ENCODE measurements around the gene GBP1. TPM values are rescaled to one million over a fixed set of nuclear protein-coding genes. Genes with fewer than 3 reads are reported as not detected.
A peak's percentile ranks its signal among the peaks of the same experiment; 100 is the strongest.
"Not testable (repeated sequence)": the region's sequence is repeated elsewhere in the genome, so short reads cannot be mapped to it uniquely, and the experiment has no call there.

The GBP1 gene
- total RNA-seq = 30.3 TPM

- DNase-seq (ENCODE audit: low spot score) = peak; percentile 42
Measured at GRCh38 chr1:89065079-89065868, at the start of gene GBP1. Gene GBP1, minus strand, starts transcription at chr1:89065208. Its CDS starts 1,974 bp downstream, at chr1:89063234.

GRCh38 chr1:89114662-89115061, 49.7 kb upstream of the GBP1 start:
- DNase-seq (ENCODE audit: low spot score) = no peak

DNA sequence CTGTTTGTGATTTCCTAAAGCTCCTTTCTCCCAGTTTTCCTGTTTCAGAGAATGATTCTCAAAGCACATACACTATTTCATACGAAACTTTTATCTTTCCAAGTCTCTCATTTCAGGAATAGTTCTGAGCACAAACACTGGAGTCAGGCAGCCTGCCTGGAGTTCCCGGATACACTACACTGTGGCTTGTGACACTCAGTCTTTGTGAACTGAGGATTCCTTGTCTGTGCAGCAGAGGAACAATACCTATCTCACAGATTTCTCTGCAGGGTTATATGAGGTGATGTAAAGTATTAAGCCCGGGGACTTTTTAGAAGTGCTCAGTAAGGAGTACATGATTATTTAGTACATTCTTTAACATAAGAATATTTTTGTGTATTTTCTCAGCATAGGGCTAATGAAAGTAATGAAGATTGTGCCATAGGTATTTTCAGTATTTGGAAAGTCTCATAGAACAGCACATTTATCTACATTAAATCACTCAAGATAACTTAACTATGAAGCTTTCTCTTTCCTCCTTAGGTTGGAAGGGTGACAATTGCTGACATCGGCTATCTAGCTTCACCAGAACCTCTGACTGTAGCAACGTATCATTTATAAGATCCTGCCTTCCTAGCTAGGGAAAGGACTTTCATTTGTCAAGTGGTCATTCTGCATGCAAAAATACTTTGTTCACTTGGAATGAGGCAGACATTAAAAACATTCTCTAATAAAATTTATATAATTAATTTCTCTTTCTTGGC, 48.0 kb upstream of the GBP1 start:
- DNase-seq (ENCODE audit: low spot score) = no peak

- no peak for DNase-seq (ENCODE audit: low spot score)
Measured at GRCh38 chr1:89104687-89105086, 39.7 kb upstream of the GBP1 start.

DNA sequence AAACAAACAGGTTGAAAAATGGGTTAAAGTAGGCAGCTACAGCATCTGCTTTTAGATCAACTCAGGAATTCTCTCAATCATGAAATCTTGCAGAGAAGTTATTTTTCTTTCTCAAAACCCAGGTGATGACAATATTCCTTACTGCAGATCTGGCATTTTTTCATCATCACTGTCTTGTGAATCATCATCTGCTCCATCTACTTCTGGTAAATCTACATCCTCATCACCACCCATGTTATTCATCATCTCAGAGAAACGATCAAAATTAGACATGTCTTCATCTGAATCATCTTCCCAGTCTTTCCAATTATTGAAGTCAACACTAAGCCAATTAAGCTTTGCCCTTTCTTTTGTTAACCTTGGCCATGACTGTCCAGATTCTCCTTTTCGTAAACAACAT, 39.1 kb upstream of the GBP1 start:
- DNase-seq (ENCODE audit: low spot score) = no peak

DNA sequence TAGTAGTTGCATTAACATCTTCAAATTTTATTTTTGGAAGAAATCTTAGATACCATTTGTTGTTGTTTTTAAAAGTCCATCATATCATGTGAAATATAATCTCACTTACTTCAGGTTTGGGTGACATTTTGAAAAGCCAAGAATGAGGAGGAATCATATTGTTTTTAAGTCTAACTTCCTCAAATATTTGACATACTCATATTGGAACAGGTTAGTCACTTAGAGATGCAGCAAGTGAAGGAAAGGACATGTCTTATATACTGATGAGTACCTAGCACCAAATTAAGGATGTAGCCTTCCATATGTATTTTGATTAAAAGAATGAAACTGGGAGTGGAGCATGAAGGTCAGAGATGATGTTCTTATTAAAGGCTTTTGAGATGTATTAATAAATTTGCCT, 37.0 kb upstream of the GBP1 start:
- DNase-seq (ENCODE audit: low spot score) = no peak

DNA sequence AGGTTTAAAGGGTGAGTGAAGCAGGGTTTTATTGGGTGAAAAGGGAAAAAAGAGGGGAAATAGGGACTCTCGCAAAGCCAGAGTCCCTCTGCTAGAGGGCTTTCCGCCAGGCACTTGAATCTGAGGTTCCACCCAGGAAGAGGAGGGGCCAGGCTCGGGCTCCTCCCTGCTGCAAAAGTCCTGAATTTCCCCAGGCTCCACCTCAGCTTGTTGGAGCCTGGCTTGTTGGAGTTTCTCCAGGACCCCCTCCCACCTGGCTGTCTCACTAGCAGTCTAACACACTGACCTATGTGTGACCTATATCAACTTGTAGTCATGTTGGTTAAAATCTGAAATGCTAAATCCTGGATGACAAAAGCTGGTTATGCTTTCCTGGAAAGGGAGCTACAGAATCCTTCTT, 35.4 kb upstream of the GBP1 start:
- DNase-seq (ENCODE audit: low spot score) = no peak

GRCh38 chr1:89098857-89099256, 33.8 kb upstream of the GBP1 start:
- DNase-seq (ENCODE audit: low spot score) = no peak

GRCh38 chr1:89095737-89096136, 30.7 kb upstream of the GBP1 start:
- no peak for DNase-seq (ENCODE audit: low spot score)

DNA sequence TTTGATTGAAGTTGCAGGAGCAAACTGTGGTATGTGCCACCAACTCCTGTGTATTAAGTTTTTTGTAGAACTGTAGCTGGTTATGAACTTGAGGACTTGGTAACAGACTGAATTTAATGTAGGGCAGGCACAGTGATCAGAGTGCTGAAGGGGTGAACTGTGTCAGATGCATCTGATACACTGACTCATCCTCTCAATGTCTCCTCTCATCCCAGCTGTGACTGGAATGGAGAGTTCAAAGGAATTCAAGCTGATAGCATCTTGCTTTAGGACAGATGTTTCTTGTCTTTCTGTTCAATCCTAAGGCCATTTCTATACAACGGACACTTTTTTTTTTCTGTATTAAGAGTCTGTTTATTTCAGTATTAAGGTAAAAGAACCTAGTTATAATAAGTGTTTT, 25.0 kb upstream of the GBP1 start:
- no peak for DNase-seq (ENCODE audit: low spot score)

DNA sequence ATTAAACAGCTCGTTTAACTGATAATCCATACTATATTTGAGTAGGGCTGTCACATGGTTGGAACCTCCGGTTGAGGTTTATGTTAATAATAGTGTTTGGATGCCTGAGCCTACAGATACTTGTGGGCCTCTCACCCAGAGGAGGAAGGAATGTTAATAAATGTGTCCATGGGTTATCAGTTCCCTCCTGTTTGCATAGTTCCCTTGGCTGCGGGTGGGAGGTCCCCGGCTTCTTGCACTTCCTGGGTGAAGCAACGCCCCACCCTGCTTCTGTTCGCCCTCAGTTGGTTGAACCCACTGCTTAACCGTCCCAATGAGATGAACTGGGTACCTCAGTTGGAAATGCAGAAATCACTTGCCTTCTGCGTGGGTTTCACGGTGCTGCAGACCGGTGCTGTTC, 23.6 kb upstream of the GBP1 start:
- peak; percentile 62 for DNase-seq (ENCODE audit: low spot score)

DNA sequence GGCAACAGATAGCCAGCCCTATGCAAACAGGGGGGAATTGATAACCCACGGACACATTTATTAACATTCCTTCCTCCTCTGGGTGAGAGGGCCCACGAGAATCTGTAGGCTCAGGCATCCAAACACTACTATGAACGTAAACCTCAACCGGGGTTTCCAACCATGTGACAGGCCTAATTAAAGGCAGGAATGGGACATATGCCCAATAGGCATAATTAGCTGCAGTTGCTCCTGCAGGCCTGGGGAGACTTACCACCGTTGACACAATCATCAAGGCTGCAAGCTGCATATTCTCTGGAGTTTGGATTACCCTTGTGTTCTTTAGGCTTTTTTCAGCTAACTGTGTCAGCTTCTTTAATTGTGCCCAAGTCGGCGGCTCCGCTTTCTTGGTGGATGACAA, 22.2 kb upstream of the GBP1 start:
- no peak for DNase-seq (ENCODE audit: low spot score)

GRCh38 chr1:89085781-89086180, 20.8 kb upstream of the GBP1 start:
- peak; percentile 45 for DNase-seq (ENCODE audit: low spot score)

DNA sequence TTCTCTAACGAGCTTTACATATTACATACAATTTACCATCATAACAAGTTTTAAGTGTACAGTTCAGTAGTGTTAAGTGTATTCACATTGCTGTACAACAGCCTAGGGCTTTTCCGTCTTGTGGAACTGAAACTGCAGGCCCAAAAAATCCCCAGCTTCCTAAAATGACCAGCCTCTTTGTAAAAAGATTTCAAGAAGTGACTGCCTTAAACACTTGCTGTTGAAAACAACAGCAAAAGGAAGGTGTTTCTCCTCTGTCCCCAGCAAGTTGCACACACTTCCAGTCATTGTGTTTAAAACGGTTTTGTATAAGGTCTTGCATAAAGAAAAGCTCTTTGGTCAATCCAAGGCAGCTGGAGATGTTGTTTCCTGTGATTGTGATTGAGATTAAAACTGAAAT, 16.0 kb upstream of the GBP1 start:
- DNase-seq (ENCODE audit: low spot score) = no peak

DNA sequence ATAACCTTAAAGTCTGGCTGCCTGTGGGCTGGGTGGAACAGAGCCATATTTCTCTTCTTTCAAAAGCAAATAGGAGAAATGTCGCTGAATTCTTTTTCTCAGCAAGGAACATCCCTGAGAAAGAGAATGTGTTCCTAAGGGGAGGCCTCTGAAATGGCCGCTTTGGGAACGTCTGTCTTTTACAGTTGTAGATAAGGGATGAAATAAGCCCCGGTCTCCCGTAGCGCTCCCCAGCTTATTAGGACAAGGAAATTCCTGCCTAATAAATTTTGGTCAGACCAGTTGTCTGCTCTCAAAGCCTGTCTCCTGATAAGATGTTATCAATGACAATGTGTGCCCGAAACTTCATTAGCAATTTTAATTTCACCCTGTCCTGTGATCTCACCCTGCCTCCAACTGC, 15.1 kb upstream of the GBP1 start:
- not testable (repeated sequence) for DNase-seq (ENCODE audit: low spot score)

GRCh38 chr1:89072466-89073065, 7.6 kb upstream of the GBP1 start:
- not testable (repeated sequence) for DNase-seq (ENCODE audit: low spot score)

DNA sequence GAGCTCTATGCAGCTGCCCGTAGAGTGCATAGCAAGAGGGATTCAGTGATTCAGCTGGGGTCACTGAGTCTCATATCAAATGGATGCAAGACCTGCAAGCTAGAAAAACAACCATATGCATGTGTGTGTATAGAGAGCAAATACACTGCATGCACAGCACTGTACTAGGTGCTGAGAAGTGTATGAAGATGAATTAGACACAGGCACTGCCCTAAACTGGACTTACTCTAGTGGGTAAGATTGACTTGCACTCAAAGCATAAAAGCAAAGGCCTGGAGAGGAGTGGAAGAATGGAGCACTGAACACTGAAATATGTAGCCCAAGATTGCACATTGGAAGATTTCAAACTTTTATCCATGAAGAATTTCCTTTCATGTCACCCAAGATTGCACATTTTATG, 5.5 kb upstream of the GBP1 start:
- no peak for DNase-seq (ENCODE audit: low spot score)

DNA sequence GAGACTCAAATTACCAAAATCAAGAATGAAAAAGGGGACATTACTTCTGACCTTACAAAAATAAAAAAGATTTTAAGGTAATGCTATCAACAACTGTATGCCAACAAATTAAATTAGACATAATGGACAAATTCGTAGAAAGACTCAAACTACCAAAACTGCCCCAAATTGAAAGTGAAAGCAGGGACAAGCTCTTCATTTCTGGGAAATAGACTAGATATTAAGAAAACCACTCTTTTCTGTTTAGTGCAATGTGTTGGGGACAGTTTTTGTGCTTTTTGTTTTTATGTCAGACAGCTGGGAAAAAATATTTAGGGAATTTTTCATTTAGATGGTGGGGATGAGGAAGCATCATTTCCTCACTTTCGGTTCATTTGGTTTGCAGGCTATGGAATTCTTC, 4.9 kb upstream of the GBP1 start:
- DNase-seq (ENCODE audit: low spot score) = no peak

DNA sequence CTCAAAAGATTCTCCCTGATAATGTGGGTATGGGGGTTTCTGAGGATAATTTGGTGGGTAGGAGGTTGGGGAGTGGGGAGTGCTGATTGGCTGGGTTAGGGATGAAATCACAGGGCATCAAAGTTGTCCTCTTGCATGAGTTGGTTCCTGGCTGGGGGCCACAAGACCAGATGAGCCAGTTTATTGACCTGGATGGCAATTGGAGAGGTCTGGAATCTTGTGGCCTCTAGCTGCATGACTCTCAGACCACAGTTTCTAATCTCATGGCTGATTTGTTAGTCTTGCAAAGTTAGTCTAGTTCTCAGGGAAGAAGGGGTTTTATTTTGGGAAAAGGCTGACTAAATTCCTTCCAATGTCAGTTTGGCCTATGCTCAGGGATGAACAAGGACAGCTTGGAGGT, 3.3 kb upstream of the GBP1 start:
- DNase-seq (ENCODE audit: low spot score) = no peak

- DNase-seq (ENCODE audit: low spot score) = no peak
Measured at GRCh38 chr1:89064632-89065031, 376 bp downstream of the GBP1 start.

DNA sequence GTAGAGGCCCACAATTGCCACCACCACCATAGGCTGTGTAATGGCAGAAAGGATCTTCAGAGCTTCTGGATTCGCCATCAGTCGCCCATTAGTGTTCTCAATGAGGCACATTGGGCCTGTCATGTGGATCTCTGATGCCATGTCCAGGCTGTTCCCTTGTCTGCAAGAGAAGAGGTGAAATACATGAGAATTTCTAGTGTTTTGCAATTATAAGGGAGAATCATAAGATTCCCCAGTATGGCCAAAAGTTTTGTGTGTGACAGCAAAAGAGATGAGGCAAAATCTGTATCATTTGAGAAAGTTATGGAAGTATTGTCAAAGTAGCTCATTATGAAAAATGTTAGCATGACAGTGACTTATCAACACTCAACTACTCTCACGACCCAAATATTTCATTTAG, 1.9 kb downstream of the GBP1 start:
- DNase-seq (ENCODE audit: low spot score) = no peak

DNA sequence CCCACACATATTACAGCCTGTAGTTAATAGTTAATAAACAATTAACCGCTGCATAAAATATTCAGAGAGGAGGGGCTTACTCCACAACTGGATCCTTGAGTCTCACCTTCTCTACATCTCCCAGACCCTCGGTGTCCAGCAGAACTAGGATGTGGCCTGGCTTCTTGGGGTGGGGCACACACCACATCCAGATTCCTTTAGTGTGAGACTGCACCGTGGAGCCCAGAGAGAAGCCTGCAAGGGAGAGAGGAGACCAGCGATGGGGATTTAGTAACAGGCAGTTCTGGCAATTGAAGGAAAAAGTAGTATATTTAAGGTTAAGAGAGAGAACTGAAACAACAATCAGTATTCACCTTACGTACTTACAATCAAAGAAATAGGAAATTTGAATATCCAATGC, 4.9 kb downstream of the GBP1 start:
- DNase-seq (ENCODE audit: low spot score) = no peak

GRCh38 chr1:89051955-89052312, 13.1 kb downstream of the GBP1 start:
- DNase-seq (ENCODE audit: low spot score) = no peak
